AG09319 (cell line): Measurements from ENCODE around the gene MUC4.
"Not testable (repeated sequence)": the region's sequence is repeated elsewhere in the genome, so short reads cannot be mapped to it uniquely, and the experiment has no call there.

Experiments
- DNase-seq: peaks from one replicate; pipeline ENCODE4 v3.0.0-alpha.2; 2010; ENCODE audit warnings: low read depth; ENCODE audit errors: extremely low read depth
- TF ChIP-seq, protein P1 (sequence below): IDR thresholded peaks from 2 replicates; pipeline ENCODE4 v1.5.1; 2011; ENCODE audit warnings: low read depth, mild to moderate bottlenecking, inconsistent platforms, low read length, moderate library complexity

The MUC4 gene

DNA sequence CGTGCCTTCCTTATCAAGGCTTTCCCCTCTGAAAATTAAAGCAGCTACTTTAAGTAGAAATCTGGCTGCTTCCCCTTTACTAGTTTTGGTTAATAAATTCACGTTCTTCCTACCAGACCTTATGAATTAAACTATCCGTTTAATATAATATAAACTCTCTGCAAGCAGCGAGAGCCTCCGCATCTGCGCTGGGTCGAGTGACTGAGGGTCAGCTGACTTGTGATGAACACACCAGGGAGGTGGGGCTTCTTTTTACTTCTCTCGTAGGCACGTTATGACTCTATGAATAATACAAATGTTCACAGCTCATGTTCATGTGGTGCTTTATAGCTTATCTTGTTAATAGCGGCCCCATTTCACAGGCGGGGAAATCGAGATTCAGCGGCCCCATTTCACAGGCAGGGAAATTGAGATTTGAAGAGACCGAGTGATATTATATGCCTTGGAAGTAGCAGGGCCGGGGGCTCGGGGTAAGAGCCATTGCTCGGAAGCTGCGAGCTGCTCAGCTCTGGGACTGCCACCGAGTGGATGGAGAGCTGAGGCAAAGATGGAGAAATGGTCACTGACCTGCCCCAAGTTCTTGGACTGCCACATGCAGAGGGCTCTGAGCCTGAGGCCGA, 8.3 kb downstream of the MUC4 start:
- peak; percentile 5 for DNase-seq
- TF ChIP-seq, protein P1, sequence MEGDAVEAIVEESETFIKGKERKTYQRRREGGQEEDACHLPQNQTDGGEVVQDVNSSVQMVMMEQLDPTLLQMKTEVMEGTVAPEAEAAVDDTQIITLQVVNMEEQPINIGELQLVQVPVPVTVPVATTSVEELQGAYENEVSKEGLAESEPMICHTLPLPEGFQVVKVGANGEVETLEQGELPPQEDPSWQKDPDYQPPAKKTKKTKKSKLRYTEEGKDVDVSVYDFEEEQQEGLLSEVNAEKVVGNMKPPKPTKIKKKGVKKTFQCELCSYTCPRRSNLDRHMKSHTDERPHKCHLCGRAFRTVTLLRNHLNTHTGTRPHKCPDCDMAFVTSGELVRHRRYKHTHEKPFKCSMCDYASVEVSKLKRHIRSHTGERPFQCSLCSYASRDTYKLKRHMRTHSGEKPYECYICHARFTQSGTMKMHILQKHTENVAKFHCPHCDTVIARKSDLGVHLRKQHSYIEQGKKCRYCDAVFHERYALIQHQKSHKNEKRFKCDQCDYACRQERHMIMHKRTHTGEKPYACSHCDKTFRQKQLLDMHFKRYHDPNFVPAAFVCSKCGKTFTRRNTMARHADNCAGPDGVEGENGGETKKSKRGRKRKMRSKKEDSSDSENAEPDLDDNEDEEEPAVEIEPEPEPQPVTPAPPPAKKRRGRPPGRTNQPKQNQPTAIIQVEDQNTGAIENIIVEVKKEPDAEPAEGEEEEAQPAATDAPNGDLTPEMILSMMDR = no peak

DNA sequence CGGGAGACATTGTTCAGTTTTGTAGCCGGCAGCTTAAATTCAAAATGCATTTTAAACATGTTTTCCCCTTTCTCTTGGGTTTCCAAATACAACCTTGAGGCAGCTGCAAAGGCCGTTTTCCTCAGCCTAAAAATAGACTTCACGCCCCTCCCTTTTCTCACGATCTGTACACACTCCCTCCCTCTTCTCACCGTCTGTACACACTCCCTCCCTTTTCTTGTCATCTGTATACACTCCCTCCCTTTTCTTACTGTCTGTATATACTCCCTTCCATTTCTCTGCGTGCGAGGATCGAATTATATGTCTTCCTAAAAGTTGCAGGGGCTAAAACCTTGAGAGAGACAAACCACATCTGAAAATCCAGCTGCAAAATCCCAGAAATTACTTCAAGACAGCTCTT, 8.9 kb downstream of the MUC4 start:
- no peak for DNase-seq
- TF ChIP-seq, protein P1 = no peak

DNA sequence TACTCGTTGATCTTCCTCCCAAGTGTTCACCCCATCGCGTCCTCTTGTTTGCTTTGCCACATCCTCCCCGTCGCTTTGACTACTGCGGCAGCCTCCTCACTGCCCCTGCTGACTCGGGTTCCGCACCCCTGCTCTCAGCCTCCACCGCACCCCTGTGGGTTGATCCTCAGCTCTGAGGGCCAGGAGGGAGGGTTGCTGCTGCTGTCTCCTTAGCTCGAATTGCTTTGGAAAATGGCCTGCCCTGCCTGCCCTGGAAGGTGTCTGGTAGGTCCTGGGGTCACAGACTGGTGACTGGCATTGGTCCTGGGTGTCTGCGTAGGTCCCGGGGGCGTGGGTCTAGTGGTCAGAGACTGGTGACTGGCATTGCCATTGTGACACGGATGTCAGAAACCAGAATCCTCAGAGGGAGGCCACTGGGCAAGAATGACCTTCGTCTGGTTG, 9.4 kb downstream of the MUC4 start:
- DNase-seq = no peak

DNA sequence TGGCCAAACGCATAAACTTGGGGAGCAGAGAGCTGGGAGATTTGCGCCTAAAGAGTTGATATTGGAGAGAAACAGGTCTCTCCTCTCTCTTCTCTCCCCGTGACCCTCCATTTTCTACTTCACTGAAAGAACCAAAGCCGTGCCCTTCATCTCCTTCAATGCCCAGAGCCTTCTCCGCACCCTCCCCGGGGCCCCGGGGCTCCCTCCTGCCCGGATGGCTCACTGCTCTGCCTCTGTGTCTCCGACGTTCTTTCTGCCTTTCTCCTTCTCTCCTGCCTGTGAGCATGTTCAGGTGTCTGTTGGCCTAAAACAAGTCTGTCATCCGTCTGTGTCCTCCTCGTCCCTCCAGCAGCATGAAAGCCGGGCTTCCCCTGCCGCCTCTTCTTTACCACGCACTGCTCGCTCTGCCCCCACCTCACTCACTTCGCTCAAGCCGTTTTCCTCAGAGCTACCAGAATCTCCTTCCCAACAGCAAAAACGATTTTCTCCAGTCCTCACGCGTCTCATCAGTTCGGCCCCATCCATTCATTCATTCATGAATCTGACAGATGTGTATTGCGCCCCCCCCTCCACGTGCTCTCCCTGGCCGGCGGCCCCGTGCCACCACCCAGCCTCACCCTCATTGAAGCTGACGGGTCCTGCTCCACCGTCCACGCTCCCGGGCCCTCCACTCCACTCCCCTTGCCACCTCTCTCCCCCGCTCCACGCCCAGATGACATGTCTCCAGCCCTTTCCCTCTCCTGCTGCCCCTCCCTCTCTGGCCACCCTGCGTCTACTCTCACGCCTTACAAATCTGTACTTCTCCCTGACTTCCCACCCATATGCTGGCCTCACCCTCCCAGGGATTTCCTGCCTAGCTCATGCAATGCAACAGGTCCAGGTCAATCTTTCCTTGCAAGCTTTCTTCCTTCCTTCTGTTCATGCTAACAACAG, 10.2 kb downstream of the MUC4 start:
- TF ChIP-seq, protein P1 = no peak
- no peak for DNase-seq

More for the DNA sequence above, 9.4 kb downstream of the MUC4 start:
- TF ChIP-seq, protein P1 = no peak

DNA sequence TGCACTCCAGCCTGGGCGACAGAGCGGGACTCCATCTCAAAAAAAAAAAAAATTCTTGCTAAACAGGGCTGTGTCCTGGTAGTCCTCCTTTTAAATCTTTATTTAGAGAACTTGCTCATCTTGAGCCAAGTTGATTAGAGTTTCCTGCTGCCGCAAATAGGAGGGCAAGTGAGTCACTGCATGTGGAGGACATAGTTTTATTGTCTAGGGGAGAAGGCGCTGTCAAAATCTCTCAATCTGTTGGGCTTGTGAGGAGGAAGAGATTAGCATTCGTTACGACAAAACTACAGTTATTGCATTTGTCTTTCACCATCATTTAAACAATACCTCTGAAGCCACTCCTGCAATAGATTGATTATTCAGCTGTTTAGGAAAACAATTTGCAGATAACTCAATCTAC, 11.5 kb downstream of the MUC4 start:
- DNase-seq = no peak
- TF ChIP-seq, protein P1 = no peak

DNA sequence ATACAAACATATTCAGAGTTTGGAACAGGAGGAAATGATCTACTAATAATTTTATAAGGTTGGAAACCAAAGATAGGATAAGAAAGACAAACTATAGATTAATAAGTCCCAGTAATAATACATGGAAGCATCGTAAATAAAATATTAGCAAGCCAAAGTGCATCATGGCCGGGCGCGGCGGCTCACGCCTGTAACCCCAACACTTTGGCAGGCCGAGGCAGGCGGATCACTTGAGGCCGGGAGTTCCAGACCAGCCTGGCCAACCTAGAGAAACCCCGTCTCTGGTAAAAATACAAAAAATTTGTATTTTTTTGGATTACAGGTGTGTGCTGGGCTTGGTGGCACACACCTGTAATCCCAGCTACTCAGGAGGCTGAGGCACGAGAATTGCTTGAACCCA, 14.9 kb downstream of the MUC4 start:
- TF ChIP-seq, protein P1 = no peak
- DNase-seq = no peak

DNA sequence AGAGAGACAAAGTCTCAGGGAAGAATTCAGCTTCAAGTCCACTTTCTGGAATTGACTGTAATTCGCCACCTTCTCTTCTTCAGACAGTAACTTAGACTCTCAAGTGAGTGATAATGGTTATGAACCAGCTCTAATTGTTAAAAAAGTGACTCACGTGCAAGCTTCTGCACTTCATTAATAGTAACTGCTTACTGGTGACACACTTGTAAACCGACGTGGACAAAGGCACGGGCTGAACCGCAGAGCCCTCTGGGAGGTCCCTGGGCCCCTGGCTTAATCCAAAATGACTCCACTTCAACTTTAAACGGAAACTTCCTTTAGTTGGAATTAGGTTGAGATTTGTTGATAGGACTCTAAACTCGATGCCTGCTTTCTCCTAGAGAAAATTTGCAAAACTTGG, 17.0 kb downstream of the MUC4 start:
- DNase-seq = no peak
- TF ChIP-seq, protein P1 = no peak

DNA sequence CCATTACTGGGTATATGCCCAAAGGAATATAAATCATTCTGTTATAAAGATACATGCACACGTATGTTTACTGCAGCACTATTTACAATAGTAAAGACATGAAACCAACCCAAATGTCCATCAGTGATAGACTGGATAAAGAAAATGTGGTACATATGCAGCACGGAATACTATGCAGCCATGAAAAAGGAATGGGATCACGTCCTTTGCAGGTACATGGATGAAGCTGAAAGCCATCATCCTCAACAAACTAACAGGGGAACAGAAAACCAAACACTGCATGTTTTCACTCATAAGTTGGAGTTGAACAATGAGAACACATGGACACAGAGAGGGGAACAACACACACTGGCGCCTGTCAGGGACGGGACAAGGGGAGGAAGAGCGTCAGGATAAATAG, 19.1 kb downstream of the MUC4 start:
- DNase-seq = not testable (repeated sequence)
